KOPT-K1 (cell line): ENCODE data around the gene TEX261.

Experiments used
- H3K27ac ChIP-seq: fragments of 200-600 bp; sonication (generic); 2 replicates; pipeline ENCODE4 v1.5.1; 2016; ENCODE audit warnings: antibody characterized with exemption, mild to moderate bottlenecking, low read depth, low read length; ENCODE audit not compliant: poor library complexity, severe bottlenecking
- H3K36me3 ChIP-seq: fragments of 200-600 bp; sonication (generic); 2 replicates; pipeline ENCODE4 v1.5.1; 2017; ENCODE audit warnings: antibody characterized with exemption, mild to moderate bottlenecking, low read length, moderate library complexity; ENCODE audit not compliant: insufficient read depth
- H3K9me3 ChIP-seq: fragments of 200-600 bp; sonication (generic); 2 replicates; pipeline ENCODE4 v1.5.1; 2017; ENCODE audit warnings: antibody characterized with exemption, low read length, mild to moderate bottlenecking; ENCODE audit not compliant: insufficient read depth, poor library complexity, severe bottlenecking

Gene TEX261

DNA sequence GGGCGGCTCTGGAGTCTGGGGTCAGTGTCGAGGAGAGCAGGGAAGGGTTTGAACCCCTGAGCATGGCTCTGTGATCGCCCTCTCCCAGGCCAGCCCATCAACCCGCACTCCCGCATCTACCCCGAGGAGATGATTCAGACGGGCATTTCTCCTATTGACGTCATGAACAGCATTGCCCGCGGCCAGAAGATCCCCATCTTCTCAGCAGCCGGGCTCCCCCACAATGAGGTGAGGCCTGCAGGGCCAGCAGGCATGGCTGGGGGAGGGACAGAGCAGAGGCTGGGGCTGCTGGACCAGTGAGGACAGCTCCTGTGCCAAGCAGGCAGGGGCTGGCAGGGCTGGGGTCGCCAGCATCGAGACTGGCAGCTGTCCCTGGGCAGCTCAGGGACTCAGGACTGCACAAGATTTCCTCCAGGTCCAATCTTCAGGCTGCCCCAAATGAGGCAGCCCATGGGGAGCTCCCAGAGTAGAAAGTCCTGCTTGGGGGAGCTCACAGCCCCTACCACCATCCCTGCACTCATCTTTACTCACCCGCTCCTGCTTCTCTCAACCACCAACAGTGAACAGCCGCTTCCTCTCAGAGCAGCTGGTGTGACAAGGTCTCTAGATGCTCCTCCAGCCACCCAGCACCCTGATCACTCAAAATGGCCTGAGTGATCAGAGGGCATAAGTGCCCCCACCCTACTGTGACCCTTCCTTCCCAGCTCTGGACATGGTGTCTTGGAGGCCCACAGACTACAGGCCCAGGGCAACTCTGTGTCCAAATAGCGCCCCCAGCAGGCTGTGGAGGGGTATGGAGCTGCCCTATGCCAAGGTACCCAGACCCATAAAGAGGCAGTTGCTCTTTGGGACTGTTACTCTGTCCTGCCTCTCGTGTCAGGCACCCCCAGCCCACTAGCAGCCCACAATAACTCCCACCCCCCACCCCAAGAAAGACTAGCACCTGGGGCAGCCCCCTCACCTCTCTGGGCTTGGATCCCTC, 34.5 kb downstream of the TEX261 start:
- Histone ChIP-seq H3K9me3 (no peaks in the 10 kb centered on the region), H3K36me3 (no peaks in the 10 kb centered on the region), H3K27ac (no peak overlapping the region)

DNA sequence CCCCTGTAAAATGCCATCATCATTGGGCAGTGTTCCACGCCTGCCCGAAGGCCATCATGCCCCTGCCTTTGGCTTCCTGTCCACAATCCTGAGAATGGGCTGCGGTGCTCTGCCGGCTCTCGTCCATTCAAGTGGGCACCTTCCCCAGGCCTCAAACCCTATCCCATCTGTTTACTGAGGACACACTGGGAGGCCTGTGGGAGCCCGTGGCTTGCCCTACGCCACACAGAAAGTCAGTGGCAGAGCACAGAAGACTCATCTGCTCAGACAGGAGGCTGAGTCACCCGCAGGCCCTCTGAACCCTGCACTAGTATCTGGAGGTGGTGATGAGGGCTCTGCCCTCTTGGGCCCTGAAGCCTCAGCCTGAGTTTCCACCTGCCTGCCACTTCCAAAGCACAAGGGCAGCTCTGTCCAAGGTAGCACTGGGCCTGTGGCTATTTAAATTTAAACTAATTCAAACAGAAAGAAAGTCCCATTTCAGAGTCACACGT, 35.4 kb downstream of the TEX261 start:
- Histone ChIP-seq H3K36me3 (no peaks in the 10 kb centered on the region), H3K9me3 (no peaks in the 10 kb centered on the region), H3K27ac (no peak overlapping the region)

DNA sequence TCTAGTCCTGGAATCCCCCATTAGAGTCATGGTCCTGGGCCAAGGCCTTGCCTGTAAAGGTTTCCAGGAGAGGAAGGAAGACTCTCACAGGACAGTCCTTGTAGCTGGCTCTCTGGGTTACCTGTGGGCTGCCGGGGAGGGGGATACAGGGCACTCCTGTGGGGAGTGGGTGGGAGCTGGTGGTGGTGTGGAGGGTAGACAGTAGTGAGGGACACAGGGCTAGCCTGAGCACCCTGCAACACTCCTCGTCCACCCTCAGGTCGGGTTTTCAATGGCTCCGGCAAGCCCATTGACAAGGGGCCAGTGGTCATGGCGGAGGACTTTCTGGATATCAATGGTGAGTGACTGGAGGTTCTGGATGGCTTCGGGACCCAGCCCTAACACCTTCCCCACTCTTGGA, 35.9 kb downstream of the TEX261 start:
- H3K27ac ChIP-seq = no peak overlapping the region

DNA sequence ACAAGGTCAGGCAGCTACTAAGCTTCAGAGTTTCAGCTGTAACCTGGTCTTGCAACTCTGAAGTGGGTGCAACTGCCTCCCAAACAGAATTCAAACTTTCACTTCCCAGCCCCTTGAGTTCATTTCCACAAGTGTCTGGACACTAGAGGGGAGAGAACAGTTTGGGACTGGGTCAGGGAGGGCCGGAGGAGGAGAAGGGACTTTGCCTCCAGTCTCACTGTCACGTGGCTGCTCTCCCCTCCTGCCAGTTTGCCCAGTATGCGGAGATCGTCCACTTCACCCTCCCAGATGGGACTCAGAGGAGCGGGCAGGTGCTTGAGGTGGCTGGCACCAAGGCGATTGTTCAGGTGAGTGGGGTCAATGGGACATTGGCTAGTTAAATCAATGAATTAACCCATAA, 36.9 kb downstream of the TEX261 start:
- H3K9me3 ChIP-seq = no peaks in the 10 kb centered on the region
- no peak overlapping the region for H3K27ac ChIP-seq
- H3K36me3 ChIP-seq = no peaks in the 10 kb centered on the region

More for the DNA sequence above, 35.9 kb downstream of the TEX261 start:
- Histone ChIP-seq H3K36me3 (no peaks in the 10 kb centered on the region), H3K9me3 (no peaks in the 10 kb centered on the region)

DNA sequence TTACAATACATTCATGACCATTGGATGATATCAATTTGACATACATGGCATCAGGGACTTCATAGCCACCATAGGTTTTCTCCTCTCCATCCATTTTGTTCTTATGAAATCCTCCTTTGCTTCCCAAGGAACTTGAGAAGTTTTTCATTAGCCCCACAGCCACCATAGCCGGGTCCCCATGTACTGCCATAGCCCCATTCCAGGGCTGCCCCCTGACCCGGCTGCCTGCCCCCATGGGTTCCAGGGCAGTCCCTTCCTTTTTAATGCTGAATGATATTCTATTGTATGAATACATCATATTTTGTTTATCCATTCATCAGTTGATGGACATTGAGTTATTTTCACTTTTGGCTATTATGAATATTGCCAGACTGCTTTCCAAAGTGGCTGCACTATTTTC, 38.5 kb downstream of the TEX261 start:
- Histone ChIP-seq H3K27ac (no peak overlapping the region), H3K9me3 (no peaks in the 10 kb centered on the region), H3K36me3 (no peaks in the 10 kb centered on the region)

DNA sequence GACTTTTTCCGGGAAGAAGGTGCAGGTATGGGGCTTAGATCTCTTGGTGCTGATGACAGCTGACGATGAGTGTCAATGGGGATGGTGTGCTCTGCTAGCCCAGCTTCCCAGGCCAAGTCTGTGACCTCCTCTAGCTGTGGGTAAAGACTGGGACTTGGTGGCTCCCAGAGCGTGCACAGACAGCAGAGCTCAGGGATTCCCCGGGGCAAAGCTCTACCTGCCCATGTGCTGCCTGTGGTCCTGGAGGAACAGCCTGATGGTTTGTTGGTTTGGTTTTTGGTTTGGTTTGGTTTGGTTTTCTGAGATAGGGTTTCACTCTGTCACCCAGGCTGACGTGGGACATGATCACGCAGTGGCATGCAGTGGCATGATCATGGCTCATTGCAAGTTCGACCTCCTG, 39.8 kb downstream of the TEX261 start:
- no peaks in the 10 kb centered on the region for H3K9me3 ChIP-seq

DNA sequence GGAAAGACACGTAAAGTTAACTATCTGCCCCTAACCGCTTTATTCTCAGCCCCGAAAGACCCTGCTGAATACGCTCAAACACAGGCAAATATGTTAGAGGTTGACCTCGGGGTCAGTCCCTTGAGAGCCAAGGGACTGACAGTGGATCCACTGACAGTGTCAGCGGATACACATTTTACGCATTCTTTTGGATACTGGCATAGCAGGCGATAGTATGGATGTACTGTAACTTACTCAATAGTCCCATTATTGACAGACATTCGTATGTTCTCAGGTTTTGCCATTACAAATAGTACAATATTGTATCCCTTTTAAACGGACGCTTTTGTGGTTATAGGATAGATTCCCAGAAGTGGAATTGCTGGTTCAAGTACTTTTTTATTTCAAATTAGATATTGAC, 45.6 kb downstream of the TEX261 start:
- H3K36me3 ChIP-seq = no peaks in the 10 kb centered on the region
- H3K9me3 ChIP-seq = no peaks in the 10 kb centered on the region
- no peak overlapping the region for H3K27ac ChIP-seq

More for the DNA sequence above, 39.8 kb downstream of the TEX261 start:
- no peaks in the 10 kb centered on the region for H3K36me3 ChIP-seq
- H3K27ac ChIP-seq = no peak overlapping the region

DNA sequence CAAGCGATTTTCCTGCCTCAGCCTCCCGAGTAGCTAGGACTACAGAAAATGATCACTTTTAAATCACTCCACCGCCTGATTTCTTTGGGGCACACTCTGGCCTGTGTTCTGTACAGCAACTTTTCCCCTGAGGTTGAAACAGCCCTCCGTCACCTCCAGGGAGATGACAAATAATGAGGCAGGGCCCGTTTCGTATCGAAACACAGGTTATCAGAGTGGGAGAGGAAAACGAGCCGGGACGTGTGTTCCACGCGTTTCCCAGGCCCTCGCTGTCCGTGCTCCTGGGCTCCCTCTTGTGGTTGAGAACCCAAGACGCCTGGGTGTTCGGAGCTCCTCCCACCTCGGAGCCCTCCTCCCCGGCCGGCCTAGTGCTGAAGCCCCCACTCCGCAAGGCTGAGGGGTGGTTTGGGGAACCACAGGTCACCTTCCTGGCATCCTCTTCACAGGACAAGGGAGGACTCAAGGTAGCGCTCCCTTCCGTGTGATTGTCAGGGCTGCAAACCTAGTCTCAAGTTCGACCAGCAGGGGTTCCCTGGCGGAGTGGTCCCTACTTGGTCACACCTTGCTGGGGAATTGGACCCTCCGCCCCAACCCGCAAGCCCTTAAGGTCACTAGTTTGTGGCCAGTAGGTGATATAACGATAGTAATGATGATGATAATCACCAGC, 46.2 kb downstream of the TEX261 start:
- Histone ChIP-seq H3K36me3 (no peaks in the 10 kb centered on the region), H3K27ac (no peak overlapping the region), H3K9me3 (no peaks in the 10 kb centered on the region)

DNA sequence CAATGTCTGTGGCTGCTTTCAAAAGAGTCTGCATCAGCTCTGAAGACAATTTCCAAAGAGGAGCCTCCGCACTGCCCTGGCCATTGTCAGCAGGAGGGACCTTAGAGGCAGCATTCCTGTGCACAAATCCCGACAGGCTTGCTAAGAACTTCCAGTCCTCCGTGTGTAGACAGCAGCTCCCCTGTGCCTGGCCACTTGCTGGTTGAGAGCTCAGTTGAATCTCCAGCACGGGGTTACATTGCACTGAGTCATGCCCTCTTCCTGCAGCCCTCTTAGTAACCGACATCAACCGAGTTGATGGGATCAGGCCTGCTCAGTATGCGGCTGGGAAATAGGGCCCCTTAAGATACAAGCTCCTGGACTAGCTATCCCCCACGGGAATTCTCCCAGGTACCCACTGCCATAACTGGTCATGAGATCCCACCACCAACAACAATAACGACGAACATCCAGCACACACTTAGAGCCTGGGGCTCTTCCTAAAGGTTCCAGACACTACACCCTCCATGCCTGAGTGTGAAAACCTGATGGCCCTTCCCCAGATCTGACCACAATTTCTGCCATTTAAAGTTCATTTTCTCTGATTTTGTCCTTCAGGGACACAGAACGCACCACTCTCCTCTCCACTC, 47.0 kb downstream of the TEX261 start:
- Histone ChIP-seq H3K36me3 (no peaks in the 10 kb centered on the region), H3K27ac (no peak overlapping the region), H3K9me3 (no peaks in the 10 kb centered on the region)

DNA sequence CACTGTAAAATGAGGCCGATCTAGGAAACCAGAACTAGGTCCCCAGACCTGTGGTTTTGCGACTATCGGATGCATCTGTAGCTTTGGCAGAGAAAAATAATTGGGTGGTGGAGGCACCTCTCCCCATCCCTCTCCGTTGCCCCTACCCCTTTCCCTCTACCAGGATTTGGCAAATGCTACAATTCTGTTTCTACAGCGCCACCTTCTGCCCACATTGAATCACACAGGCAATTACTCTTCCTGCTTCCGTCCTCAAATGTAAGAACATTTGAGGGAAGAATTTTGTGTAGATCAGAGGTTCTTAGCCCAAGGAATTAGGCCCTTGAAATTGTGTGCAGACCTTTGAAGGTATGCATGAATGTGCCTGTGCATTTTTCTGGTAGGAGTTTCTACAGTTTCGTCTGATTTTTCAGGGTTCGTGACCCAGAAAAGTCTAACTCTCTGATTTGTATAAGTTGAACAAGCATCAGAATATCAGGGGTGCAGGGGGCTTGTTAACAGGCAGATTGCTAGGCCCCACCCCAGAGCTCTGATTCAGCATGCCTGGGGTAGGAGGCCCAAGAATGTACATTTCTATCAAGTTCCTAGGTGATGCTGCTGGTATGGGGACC, 47.7 kb downstream of the TEX261 start:
- Histone ChIP-seq H3K9me3 (no peaks in the 10 kb centered on the region), H3K27ac (no peak overlapping the region), H3K36me3 (no peaks in the 10 kb centered on the region)

DNA sequence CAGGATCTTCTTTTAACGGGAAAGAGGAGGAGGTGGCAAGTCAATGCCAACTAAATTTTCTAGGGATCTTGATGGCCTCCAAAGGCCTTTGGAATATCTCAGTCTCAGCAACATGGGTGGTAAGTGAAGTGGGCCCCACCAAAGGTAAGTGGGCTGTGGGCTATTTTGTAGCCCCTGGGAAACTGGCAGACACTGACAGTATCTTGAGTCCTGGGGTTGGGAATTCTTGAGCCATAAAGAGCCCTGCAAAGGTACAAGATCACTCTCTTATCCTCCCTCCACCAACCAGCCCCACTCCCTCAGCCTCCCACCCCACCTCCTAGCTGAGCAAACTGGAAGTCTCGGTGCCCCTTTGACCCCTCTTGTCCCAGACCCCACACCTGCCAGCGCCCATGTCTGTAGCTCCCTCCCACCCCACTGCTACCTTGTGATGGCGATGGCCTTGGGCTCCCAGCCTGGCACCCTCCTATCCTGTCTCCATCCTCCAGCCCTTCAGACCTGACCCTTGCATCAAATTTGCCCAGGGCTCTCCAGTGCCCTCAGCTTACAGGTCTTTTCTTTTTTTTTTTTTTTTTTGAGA, 50.5 kb downstream of the TEX261 start:
- Histone ChIP-seq H3K27ac (no peak overlapping the region), H3K36me3 (no peaks in the 10 kb centered on the region), H3K9me3 (no peaks in the 10 kb centered on the region)

DNA sequence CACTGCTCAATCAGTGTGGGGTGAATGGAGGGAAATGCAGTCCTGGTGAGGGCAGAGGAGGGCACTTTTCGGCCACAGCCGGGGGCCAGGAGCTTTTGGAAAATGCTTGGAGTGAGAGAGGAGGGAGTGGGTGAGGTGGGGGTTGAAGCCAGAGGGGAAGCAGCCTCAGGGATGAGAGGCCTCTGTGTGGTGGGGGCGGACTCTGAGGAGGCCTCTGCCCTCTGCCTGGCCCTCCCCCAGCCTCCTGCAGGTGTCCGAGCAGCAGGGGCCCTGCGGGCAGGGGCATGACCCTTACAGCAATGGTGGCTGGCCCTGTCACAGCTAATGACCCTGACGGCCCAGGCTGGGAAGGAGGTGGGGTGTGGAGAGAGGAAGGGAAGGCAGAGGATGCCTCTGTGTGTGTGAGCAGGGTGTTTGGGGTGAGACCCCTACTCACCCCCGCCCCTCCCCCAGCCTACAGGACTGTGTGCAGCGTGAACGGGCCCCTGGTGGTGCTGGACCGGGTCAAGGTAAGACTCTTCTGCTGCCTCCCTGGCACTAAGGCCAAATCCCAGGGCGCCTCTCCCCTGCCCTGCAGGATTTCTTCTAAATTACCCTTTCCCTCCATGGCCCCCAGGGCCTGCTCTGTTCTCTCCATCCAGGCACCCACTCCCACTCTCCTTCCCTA, 51.3 kb downstream of the TEX261 start:
- no peaks in the 10 kb centered on the region for H3K9me3 ChIP-seq
- H3K36me3 ChIP-seq = no peaks in the 10 kb centered on the region
- H3K27ac ChIP-seq = no peak overlapping the region

DNA sequence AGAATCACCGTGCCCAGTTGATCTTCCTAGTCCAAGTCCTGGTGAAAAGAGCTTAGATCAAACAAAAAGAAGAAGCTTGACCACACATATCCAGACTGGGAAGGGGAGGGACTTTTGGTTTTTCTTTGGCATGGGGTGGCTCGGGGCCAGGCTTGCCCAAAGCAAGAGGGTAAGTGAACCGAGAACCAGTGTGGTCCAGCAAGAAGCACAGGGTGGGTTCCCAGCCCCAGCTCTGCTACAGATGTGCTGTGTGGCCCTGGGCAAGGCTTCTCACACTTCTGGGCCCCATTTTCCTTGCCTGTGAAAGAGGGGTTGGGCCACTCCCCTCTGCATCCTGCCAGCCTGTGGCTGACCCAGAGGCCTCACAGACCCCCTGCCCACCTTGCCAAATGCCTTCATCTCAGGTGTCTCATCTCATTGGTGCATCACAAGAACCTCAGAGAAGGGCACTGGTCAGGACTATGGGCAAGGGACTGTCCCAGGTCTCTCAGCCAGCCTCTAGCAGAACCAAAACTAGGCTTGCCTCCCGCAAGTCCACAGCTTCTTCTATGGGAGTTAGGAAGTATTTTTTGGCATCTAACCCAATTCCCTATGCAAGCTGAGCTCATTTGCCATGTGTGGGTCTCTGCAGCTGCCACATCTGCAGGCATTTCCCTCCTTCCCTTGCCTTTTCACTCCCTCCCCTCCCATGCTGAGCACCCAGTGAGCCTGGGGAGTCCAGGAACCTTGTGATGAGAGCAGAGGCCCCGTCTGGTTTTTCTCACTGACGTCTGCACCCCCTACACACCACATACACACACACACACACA, 52.1 kb downstream of the TEX261 start:
- Histone ChIP-seq H3K9me3 (no peaks in the 10 kb centered on the region), H3K27ac (no peak overlapping the region), H3K36me3 (no peaks in the 10 kb centered on the region)
